H1 (cell line): ENCODE data around the gene SLC39A7.

Experiments
- CTCF ChIP-seq, 3 experiments: IDR thresholded peaks; 1 replicate in 2 of 3; 2 replicates in 1 of 3; pipeline versions ENCODE4 v1.5.1 to v1.6.1; 2011; ENCODE audit warnings: low read length in 3 of 3, mild to moderate bottlenecking in 3 of 3, inconsistent platforms in 2 of 3, low read depth in 1 of 3, moderate library complexity in 1 of 3; ENCODE audit not compliant: insufficient read depth in 1 of 3; ENCODE audit errors: control extremely low read depth in 1 of 3
- HDAC2 ChIP-seq, 2 experiments: fragments of 300-600 bp in 1 of 2; sonication (generic) in 1 of 2; IDR thresholded peaks; 2 replicates each; pipeline ENCODE4 v1.6.1; 2011 to 2012; ENCODE audit warnings: low read depth in 2 of 2, low read length in 2 of 2, mild to moderate bottlenecking in 2 of 2, moderate library complexity in 2 of 2, borderline replicate concordance in 1 of 2, inconsistent platforms in 1 of 2
- POLR2A ChIP-seq, 2 experiments: IDR thresholded peaks; 1 replicate in 1 of 2; 2 replicates in 1 of 2; pipeline ENCODE4 v1.6.1; 2011; ENCODE audit warnings: low read depth in 2 of 2, low read length in 2 of 2, mild to moderate bottlenecking in 2 of 2; ENCODE audit errors: control extremely low read depth in 1 of 2
- POLR2AphosphoS5 ChIP-seq: IDR thresholded peaks from 2 replicates; pipeline ENCODE4 v1.6.1; 2011; ENCODE audit warnings: low read depth, low read length
- RBBP5 ChIP-seq: IDR thresholded peaks from 2 replicates; pipeline ENCODE4 v1.7.1; 2012; ENCODE audit warnings: low read depth, mild to moderate bottlenecking, inconsistent platforms, low read length, moderate library complexity, borderline replicate concordance
- RFX5 ChIP-seq: IDR thresholded peaks from 2 replicates; pipeline ENCODE4 v1.6.1; 2011; ENCODE audit warnings: low read depth, low read length, improper control_type of control experiment, borderline replicate concordance
- SIN3A ChIP-seq, 2 experiments: IDR thresholded peaks in 1 of 2; conservative IDR thresholded peaks in 1 of 2; 2 replicates each; pipeline ENCODE4 v1.6.1; 2011 to 2012; ENCODE audit warnings: low read length in 2 of 2, improper control_type of control experiment in 1 of 2, low read depth in 1 of 2, mild to moderate bottlenecking in 1 of 2
- TAF1 ChIP-seq: IDR thresholded peaks from 2 replicates; pipeline ENCODE4 v1.6.1; 2011; ENCODE audit warnings: mild to moderate bottlenecking, low read depth, low read length
- TCF12 ChIP-seq: IDR thresholded peaks from 2 replicates; pipeline ENCODE4 v1.6.1; 2011; ENCODE audit warnings: low read depth, mild to moderate bottlenecking, low read length
- YY1 ChIP-seq: IDR thresholded peaks from 2 replicates; pipeline ENCODE4 v1.6.1; 2011; ENCODE audit warnings: low read depth, mild to moderate bottlenecking, low read length
- TF ChIP-seq, protein P1 (sequence below): IDR thresholded peaks from 2 replicates; pipeline ENCODE4 v1.6.1; 2011; ENCODE audit warnings: low read length, improper control_type of control experiment

DNA sequence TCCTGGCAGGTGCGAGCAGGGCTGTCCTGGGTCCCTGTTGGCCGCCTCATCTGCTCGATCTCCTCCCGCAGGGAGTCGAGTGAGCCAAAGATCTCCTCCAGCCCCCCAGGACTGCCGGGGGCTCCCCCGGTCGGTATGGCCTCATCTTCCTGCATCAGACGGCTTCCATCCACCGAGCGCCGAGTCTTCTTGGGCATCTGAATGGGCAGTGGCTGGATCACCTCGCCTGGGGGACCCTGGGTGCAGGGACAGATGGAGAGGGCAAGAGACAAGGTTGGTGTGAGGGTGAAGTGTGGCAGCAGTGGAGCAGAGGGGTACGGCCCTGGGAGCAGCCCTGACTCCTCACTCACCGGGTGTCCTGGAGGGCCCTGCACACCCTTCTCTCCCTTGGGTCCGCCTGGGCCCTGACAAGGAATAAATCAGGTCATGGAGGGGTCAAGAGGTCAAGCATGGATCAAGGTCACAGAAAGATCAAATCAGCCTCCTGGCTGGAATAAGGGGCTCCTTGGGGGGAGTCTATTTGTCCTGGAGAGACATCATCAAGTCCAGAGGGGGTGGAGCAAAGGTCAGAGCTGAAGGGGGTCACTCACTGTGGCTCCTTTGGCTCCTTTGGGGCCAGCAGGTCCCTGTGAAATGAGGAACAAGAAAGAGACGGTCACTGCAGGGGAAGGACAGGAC, 34.9 kb upstream of the SLC39A7 start:
- TF ChIP-seq POLR2A (IDR thresholded peaks at IDR 0.05; ENCODE audit: control extremely low read depth in 1 of 2, low read depth in 2 of 2, low read length in 2 of 2) (no peak), YY1 (no peak), SIN3A (conservative IDR thresholded peaks at IDR 0.05 in 1 of 2, IDR thresholded peaks at IDR 0.05 in 1 of 2; ENCODE audit: low read depth in 1 of 2, low read length in 2 of 2) (no peak), CTCF (IDR thresholded peaks at IDR 0.05; ENCODE audit: control extremely low read depth in 1 of 3, insufficient read depth in 1 of 3, low read depth in 1 of 3, low read length in 3 of 3) (no peak), TCF12 (no peak), POLR2AphosphoS5 (no peak), TAF1 (no peak), RFX5 (no peak), RBBP5 (no peak), HDAC2 (IDR thresholded peaks at IDR 0.05; ENCODE audit: borderline replicate concordance in 1 of 2, low read depth in 2 of 2, low read length in 2 of 2) (no peak)
- TF ChIP-seq, protein P1, sequence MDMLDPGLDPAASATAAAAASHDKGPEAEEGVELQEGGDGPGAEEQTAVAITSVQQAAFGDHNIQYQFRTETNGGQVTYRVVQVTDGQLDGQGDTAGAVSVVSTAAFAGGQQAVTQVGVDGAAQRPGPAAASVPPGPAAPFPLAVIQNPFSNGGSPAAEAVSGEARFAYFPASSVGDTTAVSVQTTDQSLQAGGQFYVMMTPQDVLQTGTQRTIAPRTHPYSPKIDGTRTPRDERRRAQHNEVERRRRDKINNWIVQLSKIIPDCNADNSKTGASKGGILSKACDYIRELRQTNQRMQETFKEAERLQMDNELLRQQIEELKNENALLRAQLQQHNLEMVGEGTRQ: no peak
